Anterior cingulate cortex (tissue), 58 donors: ENCODE results near the gene ZNF669.

ENCODE experiments used
- DNase-seq, 58 donors: peaks; one replicate each; lab custom pipeline; 2025; lab: John Stamatoyannopoulos, UW

Gene ZNF669

GRCh38 chr1:247077876-247078257 lies 26.3 kb downstream of the ZNF669 start:
- no peak for DNase-seq

DNA sequence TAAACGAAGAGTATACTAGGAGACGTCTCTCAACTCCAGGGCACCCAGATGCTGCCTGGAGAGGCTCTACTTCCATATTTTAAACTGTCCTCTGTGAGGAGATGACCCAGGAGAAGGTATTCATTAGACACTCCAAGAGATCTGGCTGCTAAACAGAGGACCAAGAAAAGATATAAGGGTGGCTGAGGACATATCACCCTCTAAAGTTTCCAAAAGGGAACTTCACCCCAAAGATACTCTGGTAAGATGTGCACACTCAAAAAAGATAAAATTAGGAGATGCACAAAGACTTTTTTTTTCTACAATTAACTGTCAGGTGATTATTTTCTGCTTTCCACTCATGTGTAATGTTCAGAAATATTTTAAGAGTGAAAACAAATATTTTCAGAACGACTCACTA lies 26.9 kb downstream of the ZNF669 start:
- no peak for DNase-seq

- no peak for DNase-seq
These were observed 33.5 kb downstream of the ZNF669 start for GRCh38 chr1:247070645-247071044.

DNA sequence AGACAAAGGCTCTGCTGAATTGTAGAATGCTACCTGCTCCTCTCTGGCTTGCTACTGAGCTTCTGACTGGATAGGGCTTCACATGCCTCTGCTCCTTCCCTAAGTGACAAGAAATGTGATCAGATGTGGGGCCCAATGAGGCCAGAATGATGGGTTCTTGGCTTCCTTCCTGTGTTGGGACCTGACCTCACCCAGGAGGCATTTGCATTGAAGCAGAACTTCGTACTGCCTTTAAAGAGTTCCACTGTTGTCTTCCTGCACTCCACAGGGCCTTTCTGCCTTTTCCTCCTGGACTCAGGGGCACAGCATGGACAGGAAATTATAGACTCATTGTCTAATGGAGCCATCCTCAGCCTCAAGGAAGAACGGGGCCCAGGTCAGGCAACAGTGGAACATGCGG lies 39.9 kb downstream of the ZNF669 start:
- DNase-seq = no peak

GRCh38 chr1:247060771-247061170 lies 43.4 kb downstream of the ZNF669 start:
- no peak for DNase-seq

DNA sequence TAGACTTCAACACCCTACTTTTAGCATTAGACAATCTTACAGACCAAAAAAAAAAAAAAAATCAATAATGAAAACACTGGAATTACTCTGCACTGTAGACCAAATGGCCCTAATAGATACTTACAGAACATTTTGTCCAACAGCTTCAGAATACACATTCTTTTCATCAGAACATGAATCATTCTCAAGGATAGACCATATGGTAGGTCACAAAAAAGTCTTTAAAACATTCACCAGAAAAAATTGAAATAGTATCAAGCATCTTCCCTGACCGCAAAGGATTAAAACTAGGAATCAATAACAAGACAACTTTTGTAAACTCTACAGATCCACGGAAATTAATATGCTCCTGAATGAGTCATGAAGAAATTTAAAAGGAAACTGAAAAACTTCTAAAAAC lies 48.1 kb downstream of the ZNF669 start:
- DNase-seq = no peak

GRCh38 chr1:247054992-247055415 lies 49.2 kb downstream of the ZNF669 start:
- DNase-seq = no peak
